HepG2 (cell line): Measurements from ENCODE around the gene RPS19BP1. TPM values are rescaled to one million over a fixed set of nuclear protein-coding genes. Genes with fewer than 3 reads are reported as not detected.

Experiments
- ELF3 ChIP-seq: IDR thresholded peaks from 2 replicates; pipeline ENCODE4 v1.6.1; 2016; ENCODE audit warnings: missing genetic modification reagents, missing compliant biosample characterization
- HIC2 ChIP-seq: sonication (generic); formaldehyde crosslinking; IDR thresholded peaks from 2 replicates; pipeline ENCODE4 v1.9.0; 2022; ENCODE audit warnings: low read depth, missing genetic modification reagents
- KMT2B ChIP-seq: IDR thresholded peaks from 2 replicates; pipeline ENCODE4 v1.6.1; 2016; ENCODE audit warnings: missing genetic modification reagents, missing compliant biosample characterization
- MXD4 ChIP-seq: IDR thresholded peaks from 2 replicates; pipeline ENCODE4 v1.6.1; 2016; ENCODE audit warnings: mild to moderate bottlenecking, missing biosample characterization, missing genetic modification reagents
- SALL1 ChIP-seq: sonication (generic); formaldehyde crosslinking; IDR thresholded peaks from 2 replicates; pipeline ENCODE4 v1.8.0; 2022; ENCODE audit warnings: mild to moderate bottlenecking, missing genetic modification reagents
- TCF7 ChIP-seq: sonication (generic); IDR thresholded peaks from 2 replicates; pipeline ENCODE4 v1.6.1; 2016; ENCODE audit warnings: antibody characterized with exemption, low read depth
- ZBTB25 ChIP-seq: IDR thresholded peaks from 2 replicates; pipeline ENCODE4 v1.6.1; 2018; ENCODE audit warnings: missing genetic modification reagents
- ZFX ChIP-seq: sonication (generic); formaldehyde crosslinking; IDR thresholded peaks from 2 replicates; pipeline ENCODE4 v1.4.0; 2020; ENCODE audit warnings: mild to moderate bottlenecking, low read depth, missing genetic modification reagents, moderate library complexity
- ZNF138 ChIP-seq: sonication (generic); formaldehyde crosslinking; IDR thresholded peaks from 2 replicates; pipeline ENCODE4 v1.5.0; 2020; ENCODE audit warnings: mild to moderate bottlenecking, low read depth, missing genetic modification reagents
- ZNF251 ChIP-seq: sonication (generic); formaldehyde crosslinking; IDR thresholded peaks from 2 replicates; pipeline ENCODE4 v1.9.0; 2021; ENCODE audit warnings: mild to moderate bottlenecking, missing genetic modification reagents
- ZNF331 ChIP-seq: sonication (generic); formaldehyde crosslinking; IDR thresholded peaks from 2 replicates; pipeline ENCODE4 v1.4.0; 2020; ENCODE audit warnings: missing genetic modification reagents
- ZNF530 ChIP-seq: sonication (generic); formaldehyde crosslinking; IDR thresholded peaks from 2 replicates; pipeline ENCODE4 v1.5.0; 2020; ENCODE audit warnings: low read depth, mild to moderate bottlenecking, missing genetic modification reagents
- ZNF570 ChIP-seq: sonication (generic); formaldehyde crosslinking; IDR thresholded peaks from 2 replicates; pipeline ENCODE4 v1.4.0; 2020; ENCODE audit warnings: mild to moderate bottlenecking, missing genetic modification reagents, borderline replicate concordance
- ZNF704 ChIP-seq: sonication (generic); formaldehyde crosslinking; IDR thresholded peaks from 2 replicates; pipeline ENCODE4 v1.8.1; 2023; ENCODE audit warnings: mild to moderate bottlenecking, inconsistent platforms, moderate library complexity, missing genetic modification reagents, borderline replicate concordance
- ZNF772 ChIP-seq: sonication (generic); formaldehyde crosslinking; IDR thresholded peaks from 2 replicates; pipeline ENCODE4 v1.5.0; 2020; ENCODE audit warnings: mild to moderate bottlenecking, missing genetic modification reagents
- ZNF780A ChIP-seq: sonication (generic); formaldehyde crosslinking; IDR thresholded peaks from 2 replicates; pipeline ENCODE4 v1.8.0; 2022; ENCODE audit warnings: mild to moderate bottlenecking, missing genetic modification reagents, moderate library complexity
- ZNF788 ChIP-seq: sonication (generic); formaldehyde crosslinking; IDR thresholded peaks from 2 replicates; pipeline ENCODE4 v1.5.0; 2020; ENCODE audit warnings: mild to moderate bottlenecking, missing genetic modification reagents, borderline replicate concordance
- polyA plus RNA-seq, 8 experiments: library from polyadenylated mRNA; depleted of rRNA in 3 of 8; stranded (reverse) in 7 of 8; unstranded in 1 of 8; fragments of >200 nt; fragmentation: Illumina TruSeq in 4 of 8; extraction: Trizol in 4 of 8; gene quantifications; 2 replicates each; pipeline versions ENCODE4 v1.2.1 to v1.2.3, GENCODE V29; 2011 to 2016; ENCODE audit warnings: low read depth in 4 of 8, missing spikeins in 1 of 8, mixed read lengths in 1 of 8; ENCODE audit not compliant: insufficient read depth in 1 of 8
- total RNA-seq, 5 experiments: library from RNA; depleted of rRNA; stranded (reverse); fragments of >200 nt; fragmentation: Illumina TruSeq; extraction: Trizol; gene quantifications; 2 replicates each; pipeline ENCODE4 v1.2.3, GENCODE V29; 2016; ENCODE audit warnings: low read depth in 1 of 5
- TF ChIP-seq, protein P1 (sequence below): sonication (generic); formaldehyde crosslinking; IDR thresholded peaks from 2 replicates; pipeline ENCODE4 v1.4.0; 2020; ENCODE audit warnings: missing genetic modification reagents
- TF ChIP-seq, protein P2 (sequence below): sonication (generic); formaldehyde crosslinking; IDR thresholded peaks from 2 replicates; pipeline ENCODE4 v1.4.0; 2020; ENCODE audit warnings: missing genetic modification reagents

RPS19BP1 gene
- total and polyA plus RNA-seq, 2 of the 13 experiments (the other 11 are each of a cell fraction or from before 2014, with no cell fraction given) = 44.3 to 81.3 TPM

DNA sequence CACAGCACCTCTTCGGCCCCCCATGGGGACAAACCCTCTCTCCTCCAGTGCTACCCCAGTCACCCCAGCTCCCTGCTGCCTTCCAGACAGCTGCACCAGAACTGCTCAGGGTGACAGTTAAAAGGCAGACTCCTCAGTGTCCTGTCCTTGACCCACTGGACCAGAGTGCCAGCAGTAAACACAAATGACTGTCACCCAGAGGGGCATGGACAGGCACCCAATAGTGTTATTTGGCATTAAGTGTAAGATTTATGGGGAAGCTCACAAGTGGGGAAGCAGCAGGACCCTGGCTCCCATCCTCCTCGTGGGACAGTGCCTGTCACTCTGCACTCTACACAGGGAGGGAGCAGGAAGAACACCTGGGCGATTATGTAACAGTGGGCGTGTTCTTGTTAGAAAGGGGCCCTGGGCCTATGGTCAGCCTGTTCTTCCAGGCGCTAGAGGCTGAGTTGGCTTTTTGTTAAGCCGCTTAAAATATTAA is 5.0 kb downstream of the RPS19BP1 start (continued):
- TF ChIP-seq SALL1 (CRISPR knock-in tag) (peak; percentile 37; the same call in 1 of the 2 replicates), TCF7 (no peak), ZNF331 (CRISPR knock-in tag) (no peak), ZNF530 (no peak), ELF3 (CRISPR knock-in tag) (no peak), HIC2 (CRISPR knock-in tag) (0 out of 2 replicates have a peak, but pooled peaks have one; percentile 34), ZNF570 (CRISPR knock-in tag) (no peak), ZNF788 (no peak), ZFX (peak; percentile 55; the same call in 1 of the 2 replicates), ZNF780A (CRISPR knock-in tag) (no peak), ZNF251 (no peak), MXD4 (CRISPR knock-in tag) (0 out of 2 replicates have a peak, but pooled peaks have one; percentile 23), ZNF772 (CRISPR knock-in tag) (no peak), ZNF704 (CRISPR knock-in tag) (no peak), KMT2B (CRISPR knock-in tag) (no peak), ZNF138 (CRISPR knock-in tag) (no peak), ZBTB25 (CRISPR knock-in tag) (no peak)
- TF ChIP-seq, protein P1, sequence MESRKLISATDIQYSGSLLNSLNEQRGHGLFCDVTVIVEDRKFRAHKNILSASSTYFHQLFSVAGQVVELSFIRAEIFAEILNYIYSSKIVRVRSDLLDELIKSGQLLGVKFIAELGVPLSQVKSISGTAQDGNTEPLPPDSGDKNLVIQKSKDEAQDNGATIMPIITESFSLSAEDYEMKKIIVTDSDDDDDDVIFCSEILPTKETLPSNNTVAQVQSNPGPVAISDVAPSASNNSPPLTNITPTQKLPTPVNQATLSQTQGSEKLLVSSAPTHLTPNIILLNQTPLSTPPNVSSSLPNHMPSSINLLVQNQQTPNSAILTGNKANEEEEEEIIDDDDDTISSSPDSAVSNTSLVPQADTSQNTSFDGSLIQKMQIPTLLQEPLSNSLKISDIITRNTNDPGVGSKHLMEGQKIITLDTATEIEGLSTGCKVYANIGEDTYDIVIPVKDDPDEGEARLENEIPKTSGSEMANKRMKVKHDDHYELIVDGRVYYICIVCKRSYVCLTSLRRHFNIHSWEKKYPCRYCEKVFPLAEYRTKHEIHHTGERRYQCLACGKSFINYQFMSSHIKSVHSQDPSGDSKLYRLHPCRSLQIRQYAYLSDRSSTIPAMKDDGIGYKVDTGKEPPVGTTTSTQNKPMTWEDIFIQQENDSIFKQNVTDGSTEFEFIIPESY = 0 out of 2 replicates have a peak, but pooled peaks have one; percentile 47
- TF ChIP-seq, protein P2, sequence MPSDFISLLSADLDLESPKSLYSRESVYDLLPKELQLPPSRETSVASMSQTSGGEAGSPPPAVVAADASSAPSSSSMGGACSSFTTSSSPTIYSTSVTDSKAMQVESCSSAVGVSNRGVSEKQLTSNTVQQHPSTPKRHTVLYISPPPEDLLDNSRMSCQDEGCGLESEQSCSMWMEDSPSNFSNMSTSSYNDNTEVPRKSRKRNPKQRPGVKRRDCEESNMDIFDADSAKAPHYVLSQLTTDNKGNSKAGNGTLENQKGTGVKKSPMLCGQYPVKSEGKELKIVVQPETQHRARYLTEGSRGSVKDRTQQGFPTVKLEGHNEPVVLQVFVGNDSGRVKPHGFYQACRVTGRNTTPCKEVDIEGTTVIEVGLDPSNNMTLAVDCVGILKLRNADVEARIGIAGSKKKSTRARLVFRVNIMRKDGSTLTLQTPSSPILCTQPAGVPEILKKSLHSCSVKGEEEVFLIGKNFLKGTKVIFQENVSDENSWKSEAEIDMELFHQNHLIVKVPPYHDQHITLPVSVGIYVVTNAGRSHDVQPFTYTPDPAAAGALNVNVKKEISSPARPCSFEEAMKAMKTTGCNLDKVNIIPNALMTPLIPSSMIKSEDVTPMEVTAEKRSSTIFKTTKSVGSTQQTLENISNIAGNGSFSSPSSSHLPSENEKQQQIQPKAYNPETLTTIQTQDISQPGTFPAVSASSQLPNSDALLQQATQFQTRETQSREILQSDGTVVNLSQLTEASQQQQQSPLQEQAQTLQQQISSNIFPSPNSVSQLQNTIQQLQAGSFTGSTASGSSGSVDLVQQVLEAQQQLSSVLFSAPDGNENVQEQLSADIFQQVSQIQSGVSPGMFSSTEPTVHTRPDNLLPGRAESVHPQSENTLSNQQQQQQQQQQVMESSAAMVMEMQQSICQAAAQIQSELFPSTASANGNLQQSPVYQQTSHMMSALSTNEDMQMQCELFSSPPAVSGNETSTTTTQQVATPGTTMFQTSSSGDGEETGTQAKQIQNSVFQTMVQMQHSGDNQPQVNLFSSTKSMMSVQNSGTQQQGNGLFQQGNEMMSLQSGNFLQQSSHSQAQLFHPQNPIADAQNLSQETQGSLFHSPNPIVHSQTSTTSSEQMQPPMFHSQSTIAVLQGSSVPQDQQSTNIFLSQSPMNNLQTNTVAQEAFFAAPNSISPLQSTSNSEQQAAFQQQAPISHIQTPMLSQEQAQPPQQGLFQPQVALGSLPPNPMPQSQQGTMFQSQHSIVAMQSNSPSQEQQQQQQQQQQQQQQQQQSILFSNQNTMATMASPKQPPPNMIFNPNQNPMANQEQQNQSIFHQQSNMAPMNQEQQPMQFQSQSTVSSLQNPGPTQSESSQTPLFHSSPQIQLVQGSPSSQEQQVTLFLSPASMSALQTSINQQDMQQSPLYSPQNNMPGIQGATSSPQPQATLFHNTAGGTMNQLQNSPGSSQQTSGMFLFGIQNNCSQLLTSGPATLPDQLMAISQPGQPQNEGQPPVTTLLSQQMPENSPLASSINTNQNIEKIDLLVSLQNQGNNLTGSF = no peak
